ENCODE data around the gene OSBP2.

- no peak for TF ChIP-seq EZH2 (IDR thresholded peaks at IDR 0.05; ENCODE audit: low read length)
- TF ChIP-seq, protein P1, sequence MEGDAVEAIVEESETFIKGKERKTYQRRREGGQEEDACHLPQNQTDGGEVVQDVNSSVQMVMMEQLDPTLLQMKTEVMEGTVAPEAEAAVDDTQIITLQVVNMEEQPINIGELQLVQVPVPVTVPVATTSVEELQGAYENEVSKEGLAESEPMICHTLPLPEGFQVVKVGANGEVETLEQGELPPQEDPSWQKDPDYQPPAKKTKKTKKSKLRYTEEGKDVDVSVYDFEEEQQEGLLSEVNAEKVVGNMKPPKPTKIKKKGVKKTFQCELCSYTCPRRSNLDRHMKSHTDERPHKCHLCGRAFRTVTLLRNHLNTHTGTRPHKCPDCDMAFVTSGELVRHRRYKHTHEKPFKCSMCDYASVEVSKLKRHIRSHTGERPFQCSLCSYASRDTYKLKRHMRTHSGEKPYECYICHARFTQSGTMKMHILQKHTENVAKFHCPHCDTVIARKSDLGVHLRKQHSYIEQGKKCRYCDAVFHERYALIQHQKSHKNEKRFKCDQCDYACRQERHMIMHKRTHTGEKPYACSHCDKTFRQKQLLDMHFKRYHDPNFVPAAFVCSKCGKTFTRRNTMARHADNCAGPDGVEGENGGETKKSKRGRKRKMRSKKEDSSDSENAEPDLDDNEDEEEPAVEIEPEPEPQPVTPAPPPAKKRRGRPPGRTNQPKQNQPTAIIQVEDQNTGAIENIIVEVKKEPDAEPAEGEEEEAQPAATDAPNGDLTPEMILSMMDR (optimal IDR thresholded peaks at IDR 0.05 in 1 of 3, IDR thresholded peaks at IDR 0.05 in 1 of 3, conservative IDR thresholded peaks at IDR 0.05 in 1 of 3; ENCODE audit: extremely low read depth in 1 of 3, insufficient read depth in 2 of 3, low read length in 3 of 3) = no peak
Observed at GRCh38 chr22:30940685-30941362, 246.2 kb downstream of the OSBP2 start.

Measured in keratinocyte (primary cell).